NCI-H1930 (cell line): ENCODE results near the gene KCND3.

Experiments
- DNase-seq, 2 experiments: peaks; one replicate each; lab custom pipeline; 2025; lab: John Stamatoyannopoulos, UW

The KCND3 gene

GRCh38 chr1:111882986-111883560, 106.4 kb downstream of the KCND3 start:
- DNase-seq, result no peak

- DNase-seq, result no peak
Observed at GRCh38 chr1:111882559-111882958, 106.9 kb downstream of the KCND3 start.

GRCh38 chr1:111880881-111881837, 108.3 kb downstream of the KCND3 start:
- DNase-seq, result no peak

- no peak for DNase-seq
Observed at GRCh38 chr1:111879081-111879480, 110.4 kb downstream of the KCND3 start.

GRCh38 chr1:111878649-111879048, 110.8 kb downstream of the KCND3 start:
- DNase-seq, result no peak

- DNase-seq, result no peak
Observed at GRCh38 chr1:111878091-111878490, 111.4 kb downstream of the KCND3 start.

GRCh38 chr1:111876631-111877030, 112.8 kb downstream of the KCND3 start:
- no peak for DNase-seq

GRCh38 chr1:111875640-111876039, 113.8 kb downstream of the KCND3 start:
- no peak for DNase-seq

GRCh38 chr1:111873460-111874030, 115.9 kb downstream of the KCND3 start:
- DNase-seq, result no peak

- no peak for DNase-seq
Observed at GRCh38 chr1:111870181-111870580, 119.3 kb downstream of the KCND3 start.

- DNase-seq, result no peak
Observed at GRCh38 chr1:111867868-111868440, 121.5 kb downstream of the KCND3 start.

GRCh38 chr1:111864862-111865261, 124.6 kb downstream of the KCND3 start:
- DNase-seq, result no peak

GRCh38 chr1:111863401-111863800, 126.1 kb downstream of the KCND3 start:
- no peak for DNase-seq

- no peak for DNase-seq
Observed at GRCh38 chr1:111862599-111862998, 126.9 kb downstream of the KCND3 start.

- DNase-seq, result no peak
Observed at GRCh38 chr1:111861523-111861922, 127.9 kb downstream of the KCND3 start.

GRCh38 chr1:111857194-111857651, 132.2 kb downstream of the KCND3 start:
- DNase-seq, result no peak

- DNase-seq, result no peak
Observed at GRCh38 chr1:111856411-111857185, 132.9 kb downstream of the KCND3 start.

- no peak for DNase-seq
Observed at GRCh38 chr1:111855260-111855659, 134.2 kb downstream of the KCND3 start.

- DNase-seq, result no peak
Observed at GRCh38 chr1:111852261-111852721, 137.2 kb downstream of the KCND3 start.

GRCh38 chr1:111851552-111851951, 137.9 kb downstream of the KCND3 start:
- no peak for DNase-seq

- DNase-seq, result no peak
Observed at GRCh38 chr1:111850109-111850508, 139.4 kb downstream of the KCND3 start.
